ENCODE measurements around the gene DHRSX.

DHRSX gene

GRCh38 chrX:2251211-2251610 is 249.6 kb downstream of the DHRSX start:
- CTCF ChIA-PET: no interaction called here
- no peaks in the 10 kb centered on the region for H3K36me3 ChIP-seq (ENCODE audit: control insufficient read depth in 2 of 2, insufficient read depth in 1 of 2, low read length in 2 of 2)
- H3K4me3 ChIP-seq (ENCODE audit: low read depth, low read length): no peak overlapping the region
- no peaks in the 10 kb centered on the region; the same call in 1 of the 2 replicates for H3K9me3 ChIP-seq (ENCODE audit: control insufficient read depth, insufficient read depth, low read depth, low read length)
- H3K4me1 ChIP-seq (ENCODE audit: control insufficient read depth, insufficient read depth, low read length): no peaks in the 10 kb centered on the region
- POLR2A ChIA-PET: no interaction called here
- H3K27ac ChIP-seq (ENCODE audit: extremely low read depth, low read depth, low read length): no peak overlapping the region
- TF ChIP-seq IKZF3 (tag by site-specific recombination; IDR thresholded peaks at IDR 0.05) (no peak), ZNF324 (tag by site-specific recombination; IDR thresholded peaks at IDR 0.05) (no peak), ZNF114 (tag by site-specific recombination; IDR thresholded peaks at IDR 0.05) (no peak), YY1 (tag by site-specific recombination; IDR thresholded peaks at IDR 0.05) (no peak), ZNF341 (tag by site-specific recombination; IDR thresholded peaks at IDR 0.05; ENCODE audit: low read depth) (no peak), FEZF1 (tag by site-specific recombination; IDR thresholded peaks at IDR 0.05) (no peak), ZNF704 (tag by site-specific recombination; IDR thresholded peaks at IDR 0.05) (no peak), ZNF544 (tag by site-specific recombination; IDR thresholded peaks at IDR 0.05) (no peak), ZNF792 (tag by site-specific recombination; IDR thresholded peaks at IDR 0.05) (no peak), ZNF398 (tag by site-specific recombination; IDR thresholded peaks at IDR 0.05) (no peak)

GRCh38 chrX:2243913-2244460 is 256.8 kb downstream of the DHRSX start:
- CTCF ChIA-PET: no interaction called here
- POLR2A ChIA-PET: no interaction called here
- H3K9me3 ChIP-seq (ENCODE audit: control insufficient read depth, insufficient read depth, low read depth, low read length): no peaks in the 10 kb centered on the region
- no peaks in the 10 kb centered on the region; a peak in 1 of 3 replicates for H3K36me3 ChIP-seq (ENCODE audit: control insufficient read depth in 2 of 2, insufficient read depth in 1 of 2, low read length in 2 of 2)
- H3K27ac ChIP-seq (ENCODE audit: extremely low read depth, low read depth, low read length): no peak overlapping the region
- no peak overlapping the region for H3K4me3 ChIP-seq (ENCODE audit: low read depth, low read length)
- no peaks in the 10 kb centered on the region for H3K4me1 ChIP-seq (ENCODE audit: control insufficient read depth, insufficient read depth, low read length)
- TF ChIP-seq FEZF1 (tag by site-specific recombination; IDR thresholded peaks at IDR 0.05): peak; percentile 62; the same call in 1 of the 2 replicates
- TF ChIP-seq BCL11A (tag by site-specific recombination; IDR thresholded peaks at IDR 0.05; ENCODE audit: low read depth): no peak
- TF ChIP-seq ZFP3 (tag by site-specific recombination; IDR thresholded peaks at IDR 0.05; ENCODE audit: low read depth): no peak
- no peak for TF ChIP-seq ZNF449 (tag by site-specific recombination; IDR thresholded peaks at IDR 0.05)
- no peak for TF ChIP-seq PBX3 (CRISPR knock-in tag; IDR thresholded peaks at IDR 0.05)
- TF ChIP-seq ZNF202 (tag by site-specific recombination; IDR thresholded peaks at IDR 0.05; ENCODE audit: borderline replicate concordance): no peak
- TF ChIP-seq ZNF426 (tag by site-specific recombination; IDR thresholded peaks at IDR 0.05): no peak
- TF ChIP-seq ZNF785 (tag by site-specific recombination; IDR thresholded peaks at IDR 0.05): no peak
- TF ChIP-seq ZNF596 (tag by site-specific recombination; IDR thresholded peaks at IDR 0.05): peak; percentile 73; the same call in 1 of the 2 replicates
- TF ChIP-seq GLIS2 (tag by site-specific recombination; IDR thresholded peaks at IDR 0.05): no peak
- no peak for TF ChIP-seq ZNF23 (tag by site-specific recombination; IDR thresholded peaks at IDR 0.05; ENCODE audit: borderline replicate concordance)
- TF ChIP-seq GFI1B (tag by site-specific recombination; IDR thresholded peaks at IDR 0.05): no peak
- TF ChIP-seq HOXA7 (CRISPR knock-in tag; IDR thresholded peaks at IDR 0.05; ENCODE audit: borderline replicate concordance): no peak
- no peak for TF ChIP-seq ZNF214 (tag by site-specific recombination; IDR thresholded peaks at IDR 0.05; ENCODE audit: borderline replicate concordance)
- no peak for TF ChIP-seq ZNF155 (tag by site-specific recombination; IDR thresholded peaks at IDR 0.05)
- no peak for TF ChIP-seq ZNF791 (tag by site-specific recombination; IDR thresholded peaks at IDR 0.05)
- TF ChIP-seq ZNF16 (tag by site-specific recombination; IDR thresholded peaks at IDR 0.05; ENCODE audit: low read depth): no peak
- TF ChIP-seq BCL11B (tag by site-specific recombination; IDR thresholded peaks at IDR 0.05; ENCODE audit: low read depth): no peak
- no peak for TF ChIP-seq ZNF174 (tag by site-specific recombination; IDR thresholded peaks at IDR 0.05)
- peak; percentile 95 for TF ChIP-seq GLIS1 (tag by site-specific recombination; IDR thresholded peaks at IDR 0.05)
- TF ChIP-seq ZNF645 (tag by site-specific recombination; IDR thresholded peaks at IDR 0.05): no peak

All from HEK293 (cell line).